HL-60 (cell line): ENCODE measurements around the gene AIG1.

Experiments used
- DNase-seq, 2 experiments: peaks; one replicate each; pipeline ENCODE4 v3.0.0-alpha.2; 2010 to 2020; ENCODE audit warnings: low read depth in 1 of 2, low spot score in 1 of 2
- H3K27ac ChIP-seq: fragments of 250-450 bp; sonication (Bioruptor Pico); replicated peaks from 2 replicates; pipeline ENCODE4 v1.5.1; 2020; ENCODE audit warnings: mild to moderate bottlenecking, moderate library complexity
- H3K27me3 ChIP-seq: fragments of 250-450 bp; sonication (Bioruptor Pico); 2 replicates; pipeline ENCODE4 v1.5.1; 2021; ENCODE audit warnings: mild to moderate bottlenecking, moderate library complexity; ENCODE audit not compliant: insufficient read depth, poor library complexity, severe bottlenecking
- H3K4me3 ChIP-seq: replicated peaks from 2 replicates; pipeline ENCODE4 v1.5.1; 2011; ENCODE audit warnings: mild to moderate bottlenecking, control low read depth, low read length; ENCODE audit not compliant: insufficient read depth
- CTCF ChIP-seq: IDR thresholded peaks from one replicate; pipeline ENCODE4 v1.5.1; 2011; ENCODE audit warnings: low read length, control low read depth, inconsistent platforms; ENCODE audit not compliant: insufficient read depth
- GABPA ChIP-seq: IDR thresholded peaks from 2 replicates; pipeline ENCODE4 v1.6.1; 2012; ENCODE audit warnings: low read depth
- POLR2AphosphoS5 ChIP-seq: IDR thresholded peaks from 2 replicates; pipeline ENCODE4 v1.6.1; 2012; ENCODE audit warnings: low read depth
- SPI1 ChIP-seq: IDR thresholded peaks from 2 replicates; pipeline ENCODE4 v1.6.1; 2012; ENCODE audit warnings: low read depth, mild to moderate bottlenecking, borderline replicate concordance
- TF ChIP-seq, protein P1 (sequence below): IDR thresholded peaks from 2 replicates; pipeline ENCODE4 v1.6.1; 2012; ENCODE audit warnings: low read depth; ENCODE audit not compliant: insufficient replicate concordance

The AIG1 gene

GRCh38 chr6:143348531-143348930 is 287.8 kb downstream of the AIG1 start:
- Histone ChIP-seq H3K27me3 (no peaks in the 10 kb centered on the region), H3K4me3 (no peak overlapping the region), H3K27ac (no peak overlapping the region)
- TF ChIP-seq SPI1 (no peak), CTCF (no peak), GABPA (no peak), POLR2AphosphoS5 (no peak)
- TF ChIP-seq, protein P1, sequence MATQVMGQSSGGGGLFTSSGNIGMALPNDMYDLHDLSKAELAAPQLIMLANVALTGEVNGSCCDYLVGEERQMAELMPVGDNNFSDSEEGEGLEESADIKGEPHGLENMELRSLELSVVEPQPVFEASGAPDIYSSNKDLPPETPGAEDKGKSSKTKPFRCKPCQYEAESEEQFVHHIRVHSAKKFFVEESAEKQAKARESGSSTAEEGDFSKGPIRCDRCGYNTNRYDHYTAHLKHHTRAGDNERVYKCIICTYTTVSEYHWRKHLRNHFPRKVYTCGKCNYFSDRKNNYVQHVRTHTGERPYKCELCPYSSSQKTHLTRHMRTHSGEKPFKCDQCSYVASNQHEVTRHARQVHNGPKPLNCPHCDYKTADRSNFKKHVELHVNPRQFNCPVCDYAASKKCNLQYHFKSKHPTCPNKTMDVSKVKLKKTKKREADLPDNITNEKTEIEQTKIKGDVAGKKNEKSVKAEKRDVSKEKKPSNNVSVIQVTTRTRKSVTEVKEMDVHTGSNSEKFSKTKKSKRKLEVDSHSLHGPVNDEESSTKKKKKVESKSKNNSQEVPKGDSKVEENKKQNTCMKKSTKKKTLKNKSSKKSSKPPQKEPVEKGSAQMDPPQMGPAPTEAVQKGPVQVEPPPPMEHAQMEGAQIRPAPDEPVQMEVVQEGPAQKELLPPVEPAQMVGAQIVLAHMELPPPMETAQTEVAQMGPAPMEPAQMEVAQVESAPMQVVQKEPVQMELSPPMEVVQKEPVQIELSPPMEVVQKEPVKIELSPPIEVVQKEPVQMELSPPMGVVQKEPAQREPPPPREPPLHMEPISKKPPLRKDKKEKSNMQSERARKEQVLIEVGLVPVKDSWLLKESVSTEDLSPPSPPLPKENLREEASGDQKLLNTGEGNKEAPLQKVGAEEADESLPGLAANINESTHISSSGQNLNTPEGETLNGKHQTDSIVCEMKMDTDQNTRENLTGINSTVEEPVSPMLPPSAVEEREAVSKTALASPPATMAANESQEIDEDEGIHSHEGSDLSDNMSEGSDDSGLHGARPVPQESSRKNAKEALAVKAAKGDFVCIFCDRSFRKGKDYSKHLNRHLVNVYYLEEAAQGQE: no peak
- DNase-seq: no peak

DNA sequence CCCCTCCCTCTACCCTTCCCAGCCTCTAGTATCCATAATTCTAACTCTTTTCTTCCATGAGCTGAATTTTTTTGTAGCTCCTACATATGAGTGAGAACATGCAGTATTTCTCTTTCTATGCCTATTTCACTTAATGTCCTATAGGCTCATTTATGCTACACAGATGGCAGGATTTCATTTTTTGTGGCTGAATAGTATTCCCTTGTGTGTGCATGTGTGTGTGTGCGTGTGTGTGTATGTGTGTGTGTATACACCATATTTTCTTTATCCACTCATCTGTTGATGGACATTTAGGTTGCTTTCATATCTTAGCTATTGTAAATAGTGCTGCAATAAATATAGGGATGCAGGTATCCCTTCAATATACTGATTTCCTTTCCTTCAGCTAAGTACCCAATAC is 288.8 kb downstream of the AIG1 start:
- Histone ChIP-seq H3K4me3 (no peak overlapping the region), H3K27me3 (no peaks in the 10 kb centered on the region), H3K27ac (no peak overlapping the region)
- DNase-seq: no peak
- TF ChIP-seq POLR2AphosphoS5 (no peak), GABPA (no peak), CTCF (no peak), SPI1 (no peak)
- TF ChIP-seq, protein P1: no peak

DNA sequence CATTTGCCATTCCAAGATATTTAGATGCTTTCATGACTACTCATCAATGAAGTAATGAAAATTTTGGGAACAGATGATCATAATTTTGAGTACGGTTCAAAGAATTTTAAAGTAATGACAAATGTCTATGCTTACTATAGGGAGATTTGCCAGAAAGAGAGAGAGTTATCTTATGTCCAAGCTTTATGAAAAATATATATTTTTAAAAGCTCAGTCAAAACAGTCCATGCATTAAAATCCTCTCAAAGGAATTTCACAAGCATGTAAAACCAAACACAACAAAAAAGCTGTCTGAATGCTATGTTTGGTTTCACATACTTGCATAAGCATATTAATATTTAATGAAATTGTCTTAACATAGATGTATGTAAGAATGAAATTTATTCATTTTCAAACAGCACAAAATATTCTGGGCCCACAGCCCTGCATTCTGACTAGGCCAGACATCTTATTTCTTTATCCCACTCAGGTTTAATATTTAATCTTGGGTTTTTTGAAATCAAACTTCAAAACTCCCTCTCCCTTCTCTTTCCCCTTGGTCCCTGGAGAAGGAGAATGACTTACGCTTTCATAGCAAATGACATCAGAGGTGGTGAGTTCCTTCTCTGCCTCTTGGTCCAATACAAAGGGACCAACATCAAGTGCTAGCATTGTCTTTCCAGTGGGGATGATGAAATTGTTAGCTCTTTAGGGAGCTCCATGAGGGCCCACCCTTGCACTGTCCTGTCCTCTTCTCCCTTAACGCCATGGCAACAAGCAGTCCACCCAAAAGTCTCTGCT is 295.6 kb downstream of the AIG1 start:
- TF ChIP-seq, protein P1: no peak
- TF ChIP-seq SPI1 (no peak), CTCF (no peak), POLR2AphosphoS5 (no peak), GABPA (no peak)
- no peak for DNase-seq
- no peak overlapping the region for H3K4me3 ChIP-seq
- H3K27me3 ChIP-seq: no peaks in the 10 kb centered on the region
- H3K27ac ChIP-seq: no peak overlapping the region
